Adrenal gland (tissue), 12 donors: ENCODE measurements around the gene TPGS1. TPM values are rescaled to one million over a fixed set of nuclear protein-coding genes. Genes with fewer than 3 reads are reported as not detected.

ENCODE experiments used
- DNase-seq, 7 donors: peaks; one replicate each; pipeline ENCODE4 v3.0.0-alpha.2; 2019 to 2020
- H3K27ac ChIP-seq, 5 donors: fragments of 200-600 bp; sonication (generic) in 4 of 5; 1 replicate in 3 of 5; 2 replicates in 2 of 5; pipeline versions ENCODE4 v1.5.1 to v1.8.0; 2016 to 2020; ENCODE audit warnings: mild to moderate bottlenecking in 1 of 5
- H3K27me3 ChIP-seq: fragments of 200-600 bp; 2 replicates; pipeline ENCODE4 v1.8.0; 2021
- H3K36me3 ChIP-seq, 2 donors: fragments of 200-600 bp; replicated peaks in 1 of 2; 1 replicate in 1 of 2; 2 replicates in 1 of 2; pipeline versions ENCODE4 v1.5.1 to v1.8.0; 2018 to 2022
- H3K4me1 ChIP-seq, 2 donors: fragments of 200-600 bp; replicated peaks in 1 of 2; 1 replicate in 1 of 2; 2 replicates in 1 of 2; pipeline versions ENCODE4 v1.5.1 to v1.8.0; 2018 to 2021
- H3K4me3 ChIP-seq, 4 donors: fragments of 200-600 bp; sonication (generic) in 3 of 4; one replicate each; pipeline ENCODE4 v1.5.1; 2016 to 2018
- H3K9me3 ChIP-seq, 3 donors: fragments of 200-600 bp; sonication (generic) in 1 of 3; replicated peaks in 1 of 3; 1 replicate in 2 of 3; 2 replicates in 1 of 3; pipeline versions ENCODE4 v1.5.1 to v1.8.0; 2016 to 2021
- CTCF ChIP-seq, 6 experiments: fragments of 450-650 bp in 4 of 6; fragments of 200-600 bp in 2 of 6; sonication (generic) in 1 of 6; IDR thresholded peaks; 1 replicate in 5 of 6; 2 replicates in 1 of 6; pipeline versions ENCODE4 v1.5.1 to v1.8.0; 2016 to 2021; ENCODE audit warnings: antibody characterized with exemption in 6 of 6, mild to moderate bottlenecking in 2 of 6, moderate library complexity in 1 of 6
- POLR2A ChIP-seq, 2 donors: fragments of 450-650 bp; IDR thresholded peaks; one replicate each; pipeline ENCODE4 v1.6.1; 2017; ENCODE audit warnings: antibody characterized with exemption in 2 of 2, mild to moderate bottlenecking in 2 of 2, moderate library complexity in 1 of 2
- WGBS, 4 donors: extraction: QIAGEN DNeasy Blood & Tissue Kit in 2 of 4; methylation state at CpG; one replicate each; pipeline versions ENCODE4 v1.1.5 to v1.1.7; 2013 to 2017; 5-methylcytosine and 5-hydroxymethylcytosine counted together
- intact Hi-C, 2 donors: fragments of 100-400 bp; cut with DNase I; formaldehyde crosslinking; loops; one replicate each; pipeline versions ENCODE4 v1.14.1 to v1.15.0; 2022 to 2023
- polyA plus RNA-seq, 3 donors: library from polyadenylated mRNA; stranded (reverse); fragments of 200-250 nt in 2 of 3; fragments of 350-450 nt in 1 of 3; fragmentation: Illumina TruSeq in 1 of 3; extraction: RNeasy Lipid Tissue Mini Kit (QIAGEN cat#74804) in 1 of 3; gene quantifications; one replicate each; pipeline ENCODE4 v1.2.3, GENCODE V29; 2013 to 2014
- total RNA-seq, 9 donors: library from RNA; depleted of rRNA in 4 of 9; stranded (reverse); fragments of >200 nt in 4 of 9; fragments of 120-200 nt in 1 of 9; fragmentation: NEBNext Ultra II Directional in 1 of 9; extraction: Animal tissue kit (Norgen Biotek cat#: 25700) in 1 of 9; gene quantifications; one replicate each; pipeline versions ENCODE4 v1.1.0 to v1.2.4, GENCODE V29; 2013 to 2023
- donor health status: healthy with polysubstance abuse.
- donor health status: Bipolar disorder and iron deficiency.
- donor health status: DM: yes; HTN: yes; CAD: no.
- donor health status: DM: no; HTN: no; CAD: no.
- donor health status: DM: no; HTN: no; CAD: no.
- donor health status: DM: yes; HTN: yes; CAD: no.

Gene TPGS1
- total and polyA plus RNA-seq, 12 donors, result 0.07 to 123 (median 36.7) TPM

DNA sequence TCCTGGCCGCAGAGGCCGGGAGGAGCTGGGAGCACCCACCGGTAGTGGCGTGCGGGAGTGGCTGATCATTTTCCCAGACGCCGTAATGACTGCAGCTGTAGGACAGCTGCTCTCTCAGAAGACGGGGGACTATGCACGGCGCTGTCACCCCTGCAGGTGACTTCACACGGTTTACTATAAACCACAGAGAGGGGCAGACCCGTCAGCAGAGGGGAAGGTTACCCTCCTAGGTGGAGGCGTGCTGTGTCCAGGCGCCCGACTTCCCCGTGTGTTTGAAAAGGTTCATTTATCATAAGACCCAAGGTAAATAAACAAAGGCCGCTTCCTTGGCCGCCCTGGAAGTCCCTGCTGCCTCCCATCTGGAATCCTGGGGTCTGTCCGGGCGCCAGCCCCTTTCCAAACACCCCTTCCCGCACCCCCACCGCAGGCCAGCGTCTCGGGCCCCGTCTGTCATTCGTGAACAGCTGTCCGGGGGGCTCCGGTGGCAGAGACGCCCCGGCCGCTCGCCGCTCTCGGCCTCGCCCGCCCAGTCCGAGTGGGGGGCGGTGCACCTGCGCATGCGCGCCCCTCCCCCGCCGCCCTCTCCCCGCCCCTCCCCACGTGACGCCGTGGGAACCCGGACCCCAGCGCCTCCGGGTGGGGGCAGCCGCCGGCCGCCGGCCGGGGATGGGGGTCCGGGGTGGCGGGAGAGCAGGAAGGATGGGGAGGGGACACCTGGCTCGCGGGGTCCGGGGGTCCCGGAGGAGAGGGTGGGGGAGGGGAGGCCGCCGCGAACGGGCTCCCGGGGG lies 47.4 kb upstream of the TPGS1 start:
- peak overlapping the region in 4 of 5 donors; percentile 52 to 86 (median 70) for H3K27ac ChIP-seq
- H3K4me3 ChIP-seq, result peak overlapping the region in 3 of 4 donors; percentile 22 to 90 (median 56)
- TF ChIP-seq CTCF (IDR thresholded peaks at IDR 0.05) (no peak), POLR2A (IDR thresholded peaks at IDR 0.05) (peak in 1 of 2 donors; percentile 42)
- intact Hi-C loops, result no loop called here
- H3K9me3 ChIP-seq, result no peaks in the 10 kb centered on the region
- 1 to 12% (median 2%) methylated on average over 12 to 66 of the region's 66 CpGs for WGBS, 4 donors
- no peaks in the 10 kb centered on the region for H3K36me3 ChIP-seq
- peaks cover 12 to 13% of the 10 kb centered on the region in 2 donors for H3K4me1 ChIP-seq
- DNase-seq, result peak; percentile 45 to 82 (median 67)
- no peaks in the 10 kb centered on the region for H3K27me3 ChIP-seq

DNA sequence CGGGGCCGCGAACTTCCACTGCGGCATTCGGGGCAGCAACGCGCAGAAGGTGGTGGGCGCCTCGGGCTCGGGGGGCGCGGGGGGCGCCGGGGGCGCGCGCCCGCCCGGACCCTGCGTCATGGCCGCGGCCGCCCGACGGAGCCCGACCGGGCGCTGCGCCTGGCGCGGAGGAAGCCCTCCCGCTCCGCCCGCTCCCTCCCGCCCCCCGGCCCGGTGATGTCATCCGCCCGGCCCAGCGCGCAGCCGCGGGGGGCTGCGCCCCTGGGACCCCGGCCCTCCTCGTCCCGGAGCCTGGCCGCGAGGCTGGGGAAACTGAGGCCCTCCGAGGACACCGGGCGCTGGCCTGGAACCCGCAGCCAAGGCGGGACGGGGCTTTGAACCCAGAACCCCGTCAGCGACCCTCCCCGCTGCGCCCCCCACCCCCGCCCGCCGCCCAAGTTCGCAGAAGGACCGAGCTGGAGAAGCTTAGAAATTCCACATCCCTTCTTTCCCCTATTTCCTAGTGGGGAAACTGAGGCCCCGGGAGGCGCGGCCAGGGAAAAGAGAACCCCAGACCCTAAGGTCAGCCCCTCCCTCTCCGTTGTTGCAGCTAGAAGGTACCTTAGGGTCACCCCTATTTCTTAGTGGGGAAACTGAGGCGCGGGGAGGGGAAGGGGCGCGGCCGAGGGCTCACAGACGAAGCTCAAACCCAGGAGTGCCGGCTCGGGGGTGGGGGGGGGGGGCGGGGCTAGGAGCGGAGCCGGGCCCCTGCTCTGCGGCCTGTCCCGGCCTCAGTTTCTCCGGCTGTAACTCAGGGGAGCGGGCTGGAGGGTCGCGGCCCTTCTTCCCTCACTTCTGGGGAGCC lies 46.2 kb upstream of the TPGS1 start, which contains the start of gene SHC2:
Gene SHC2, minus strand, starts transcription at position 157 of the 844 bp plus-strand sequence. Its CDS starts 37 bp downstream, at position 120.
- TF ChIP-seq POLR2A (IDR thresholded peaks at IDR 0.05) (peak; percentile 44 to 72), CTCF (IDR thresholded peaks at IDR 0.05) (no peak)
- DNase-seq, result peak in 4 of 7 donors; percentile 50 to 62 (median 56)
- intact Hi-C loops, result no loop called here
- Histone ChIP-seq H3K27ac (peak within 1 kb of the TSS in 4 of 5 donors; percentile 52 to 86 (median 70)), H3K9me3 (no peaks in the 10 kb centered on the region), H3K27me3 (no peaks in the 10 kb centered on the region), H3K4me3 (peak within 1 kb of the TSS in 3 of 4 donors; percentile 22 to 90 (median 56)), H3K36me3 (no peaks in the 10 kb centered on the region), H3K4me1 (peaks cover 12 to 13% of the 10 kb centered on the region in 2 donors)
- WGBS, 4 donors, result 0 to 5% (median 2%) methylated on average over 7 to 75 of the region's 85 CpGs

DNA sequence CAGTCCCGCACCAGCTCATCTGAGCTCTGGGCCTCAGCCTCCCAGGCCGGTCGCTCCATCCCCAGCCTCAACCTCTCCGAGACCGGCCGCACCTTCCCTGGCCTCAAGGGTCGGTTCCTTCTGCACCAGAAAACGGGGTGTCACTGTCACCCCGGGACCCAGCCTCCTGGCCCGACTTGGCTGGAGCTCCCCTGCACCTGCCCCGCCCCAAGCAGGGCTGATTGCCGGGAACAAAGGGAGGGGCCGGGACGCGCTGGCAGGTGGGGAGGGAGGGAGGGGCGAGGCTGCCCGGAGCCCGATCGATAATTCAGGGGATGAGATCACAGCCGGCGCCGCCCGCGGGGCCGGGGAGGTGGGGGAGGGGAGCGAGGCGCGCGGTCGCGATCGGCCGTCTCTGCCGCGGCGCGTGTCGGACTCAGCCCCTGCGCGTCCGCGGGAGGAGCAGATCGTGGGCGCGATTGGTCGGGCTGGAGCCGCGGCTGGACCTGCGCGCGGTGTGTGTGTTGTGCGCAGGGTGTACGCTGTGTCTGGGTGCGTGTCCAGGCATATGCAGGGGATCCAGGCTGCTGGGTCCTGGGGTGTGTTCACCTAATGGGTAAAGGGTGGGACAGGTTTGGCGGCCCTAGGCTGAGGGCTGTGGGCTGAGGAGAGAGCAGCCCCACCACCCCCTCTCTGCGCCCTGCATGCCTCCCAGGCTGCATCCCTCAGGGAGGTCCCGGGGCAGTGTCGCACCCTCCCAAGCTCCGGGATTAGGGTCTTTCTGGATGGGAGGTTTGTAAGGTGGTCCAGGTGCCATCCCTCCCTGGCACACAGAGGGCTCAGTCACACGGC lies 45.4 kb upstream of the TPGS1 start:
- intact Hi-C loops, result no loop called here
- TF ChIP-seq CTCF (IDR thresholded peaks at IDR 0.05) (no peak), POLR2A (IDR thresholded peaks at IDR 0.05) (peak in 1 of 2 donors; percentile 5)
- H3K36me3 ChIP-seq, result no peaks in the 10 kb centered on the region
- no peaks in the 10 kb centered on the region for H3K27me3 ChIP-seq
- H3K9me3 ChIP-seq, result no peaks in the 10 kb centered on the region
- H3K27ac ChIP-seq, result peak overlapping the region in 3 of 5 donors; percentile 21 to 86 (median 60)
- H3K4me1 ChIP-seq, result peaks cover 12 to 13% of the 10 kb centered on the region in 2 donors
- 7 to 25% (median 13%) methylated on average over 4 to 60 of the region's 60 CpGs; no CpG with 5 or more reads in 1 of the 4 donors for WGBS, 4 donors
- H3K4me3 ChIP-seq, result peak overlapping the region in 1 of 4 donors; percentile 90
- peak; percentile 24 to 84 (median 70) for DNase-seq
